OCI-LY1 (cell line): Measurements from ENCODE around the gene VAV2.

Source experiments
- H2AFZ ChIP-seq: fragments of 200-600 bp; sonication (generic), shearing (Covaris generic); 2 replicates; pipeline ENCODE4 v1.6.0; 2014; ENCODE audit warnings: antibody characterized with exemption, mild to moderate bottlenecking, low read length
- H3F3A ChIP-seq: fragments of 200-600 bp; sonication (generic), shearing (Covaris generic); 2 replicates; pipeline ENCODE4 v1.6.0; 2014; ENCODE audit warnings: mild to moderate bottlenecking, antibody characterized with exemption, low read length, moderate library complexity; ENCODE audit not compliant: insufficient read depth
- H3K27ac ChIP-seq: fragments of 200-600 bp; sonication (generic); 2 replicates; pipeline ENCODE4 v1.5.1; 2014; ENCODE audit warnings: low read length, mixed run types, mild to moderate bottlenecking, low read depth; ENCODE audit not compliant: poor library complexity, severe bottlenecking
- H3K27me3 ChIP-seq: fragments of 200-600 bp; sonication (generic); 2 replicates; pipeline ENCODE4 v1.6.0; 2014; ENCODE audit warnings: antibody characterized with exemption, mild to moderate bottlenecking, low read length, moderate library complexity; ENCODE audit not compliant: insufficient read depth
- H3K36me3 ChIP-seq: fragments of 200-600 bp; sonication (generic); 2 replicates; pipeline ENCODE4 v1.6.1; 2014; ENCODE audit warnings: mild to moderate bottlenecking, antibody characterized with exemption, low read length, moderate library complexity, mixed read lengths; ENCODE audit not compliant: insufficient read depth
- H3K4me1 ChIP-seq: fragments of 200-600 bp; sonication (generic); 2 replicates; pipeline ENCODE4 v1.5.1; 2014; ENCODE audit warnings: mild to moderate bottlenecking, low read length, moderate library complexity; ENCODE audit not compliant: insufficient read depth, severe bottlenecking
- H3K4me2 ChIP-seq: fragments of 200-600 bp; sonication (generic), shearing (Covaris generic); 2 replicates; pipeline ENCODE4 v1.6.1; 2014; ENCODE audit warnings: low read length
- H3K4me3 ChIP-seq: fragments of 200-600 bp; sonication (generic); 2 replicates; pipeline ENCODE4 v1.5.1; 2014; ENCODE audit warnings: low read length, low read depth, mild to moderate bottlenecking, mixed read lengths; ENCODE audit not compliant: poor library complexity, severe bottlenecking
- H3K79me2 ChIP-seq: fragments of 200-600 bp; shearing (Covaris generic); 2 replicates; pipeline ENCODE4 v1.6.1; 2016; ENCODE audit warnings: mixed run types, low read length, mixed read lengths; ENCODE audit not compliant: insufficient read depth
- H3K9ac ChIP-seq: fragments of 200-600 bp; sonication (generic), shearing (Covaris generic); 2 replicates; pipeline ENCODE4 v1.6.1; 2014; ENCODE audit warnings: mild to moderate bottlenecking, low read length, mixed read lengths
- H3K9me2 ChIP-seq: fragments of 200-600 bp; sonication (generic), shearing (Covaris generic); 2 replicates; pipeline ENCODE4 v1.6.1; 2014; ENCODE audit warnings: low read depth, mild to moderate bottlenecking, low read length, mixed read lengths
- H3K9me3 ChIP-seq: fragments of 200-600 bp; shearing (Covaris generic); 2 replicates; pipeline ENCODE4 v1.6.1; 2014; ENCODE audit warnings: low read length, mixed read lengths
- H4K20me1 ChIP-seq: fragments of 200-600 bp; sonication (generic), shearing (Covaris generic); 2 replicates; pipeline ENCODE4 v1.6.0; 2016; ENCODE audit warnings: mild to moderate bottlenecking, low read length; ENCODE audit not compliant: insufficient read depth
- EZH2 ChIP-seq: fragments of 200-600 bp; sonication (generic), shearing (Covaris generic); IDR thresholded peaks from 2 replicates; pipeline ENCODE4 v1.8.0; 2017; ENCODE audit warnings: borderline replicate concordance, mixed run types, mild to moderate bottlenecking, antibody characterized with exemption, low read length, moderate library complexity, mixed read lengths
- TF ChIP-seq, protein P1 (sequence below): fragments of 200-600 bp; sonication (generic), shearing (Covaris generic); IDR thresholded peaks from 2 replicates; pipeline ENCODE4 v1.5.1; 2017; ENCODE audit warnings: mild to moderate bottlenecking, antibody characterized with exemption, low read length, moderate library complexity, mixed read lengths

VAV2 gene

DNA sequence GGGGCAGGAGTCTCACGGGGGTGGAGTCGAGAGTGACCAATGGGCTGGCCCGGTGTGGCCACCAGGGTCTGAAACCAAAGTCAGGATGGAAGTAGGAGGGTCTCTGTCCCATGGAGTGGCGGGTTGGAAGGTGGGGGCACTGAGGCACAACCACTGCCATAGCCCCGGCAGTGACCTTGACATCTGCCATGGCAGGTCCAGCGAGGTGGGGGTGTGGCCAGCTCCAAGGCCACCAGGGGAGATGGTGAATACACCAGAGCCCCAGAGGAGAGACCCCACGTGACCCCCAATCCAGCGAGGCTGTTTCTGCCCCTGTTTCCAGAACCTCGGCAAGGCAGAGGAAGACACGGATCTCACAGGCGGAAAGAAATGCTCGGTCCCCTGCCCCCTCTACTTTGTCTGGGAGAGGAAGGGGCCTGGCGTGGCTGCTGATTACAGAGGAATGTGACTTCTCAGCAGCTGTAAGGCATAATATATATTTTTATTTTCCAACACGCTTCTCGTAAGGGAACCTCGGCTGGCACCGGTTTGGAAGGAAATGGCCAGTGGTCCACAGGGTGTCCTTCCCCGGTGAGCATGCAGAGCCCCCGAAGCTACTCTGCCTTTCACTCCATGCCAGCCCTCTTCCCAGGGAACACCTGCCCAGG lies 148.2 kb downstream of the VAV2 start:
- Histone ChIP-seq H3K4me3 (no peak overlapping the region), H3K9ac (no peak overlapping the region), H3K9me3 (no peaks in the 10 kb centered on the region), H3K36me3 (no peaks in the 10 kb centered on the region), H3K79me2 (no peaks in the 10 kb centered on the region), H3K27me3 (no peaks in the 10 kb centered on the region; the same call in 1 of the 2 replicates), H3F3A (no peaks in the 10 kb centered on the region), H3K4me2 (no peak overlapping the region), H3K27ac (no peak overlapping the region), H4K20me1 (no peaks in the 10 kb centered on the region), H3K9me2 (no peaks in the 10 kb centered on the region), H3K4me1 (no peaks in the 10 kb centered on the region), H2AFZ (no peak overlapping the region)
- TF ChIP-seq, protein P1, sequence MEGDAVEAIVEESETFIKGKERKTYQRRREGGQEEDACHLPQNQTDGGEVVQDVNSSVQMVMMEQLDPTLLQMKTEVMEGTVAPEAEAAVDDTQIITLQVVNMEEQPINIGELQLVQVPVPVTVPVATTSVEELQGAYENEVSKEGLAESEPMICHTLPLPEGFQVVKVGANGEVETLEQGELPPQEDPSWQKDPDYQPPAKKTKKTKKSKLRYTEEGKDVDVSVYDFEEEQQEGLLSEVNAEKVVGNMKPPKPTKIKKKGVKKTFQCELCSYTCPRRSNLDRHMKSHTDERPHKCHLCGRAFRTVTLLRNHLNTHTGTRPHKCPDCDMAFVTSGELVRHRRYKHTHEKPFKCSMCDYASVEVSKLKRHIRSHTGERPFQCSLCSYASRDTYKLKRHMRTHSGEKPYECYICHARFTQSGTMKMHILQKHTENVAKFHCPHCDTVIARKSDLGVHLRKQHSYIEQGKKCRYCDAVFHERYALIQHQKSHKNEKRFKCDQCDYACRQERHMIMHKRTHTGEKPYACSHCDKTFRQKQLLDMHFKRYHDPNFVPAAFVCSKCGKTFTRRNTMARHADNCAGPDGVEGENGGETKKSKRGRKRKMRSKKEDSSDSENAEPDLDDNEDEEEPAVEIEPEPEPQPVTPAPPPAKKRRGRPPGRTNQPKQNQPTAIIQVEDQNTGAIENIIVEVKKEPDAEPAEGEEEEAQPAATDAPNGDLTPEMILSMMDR = no peak
- no peak for TF ChIP-seq EZH2

DNA sequence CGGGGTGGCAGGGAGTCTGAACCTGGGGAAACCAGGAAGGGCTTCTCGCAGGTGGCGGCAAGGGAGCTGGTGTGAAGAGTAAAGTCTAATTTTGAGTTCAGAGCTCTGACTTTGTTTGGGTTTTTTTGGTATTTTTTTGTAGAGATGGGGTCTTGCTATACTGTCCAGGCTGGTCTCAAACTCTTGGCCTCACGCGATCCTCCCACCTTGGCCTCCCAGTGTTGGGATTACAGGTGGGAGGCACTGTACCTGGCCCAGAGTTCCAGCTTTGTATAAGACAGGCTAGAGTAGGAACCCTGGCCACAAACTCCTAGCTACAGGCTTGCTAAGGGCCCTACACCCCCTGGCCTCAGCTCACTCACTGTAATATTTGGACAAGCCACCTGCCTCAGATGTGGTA lies 148.9 kb downstream of the VAV2 start:
- no peaks in the 10 kb centered on the region for H3K9me2 ChIP-seq
- H3F3A ChIP-seq = no peaks in the 10 kb centered on the region
- H3K27ac ChIP-seq = no peak overlapping the region
- H3K9ac ChIP-seq = no peak overlapping the region
- no peaks in the 10 kb centered on the region for H3K36me3 ChIP-seq
- no peaks in the 10 kb centered on the region for H4K20me1 ChIP-seq
- no peak overlapping the region for H3K4me2 ChIP-seq
- no peaks in the 10 kb centered on the region for H3K4me1 ChIP-seq
- no peaks in the 10 kb centered on the region for H3K9me3 ChIP-seq
- no peaks in the 10 kb centered on the region for H3K79me2 ChIP-seq
- no peaks in the 10 kb centered on the region; the same call in 1 of the 2 replicates for H3K27me3 ChIP-seq
- H2AFZ ChIP-seq = no peak overlapping the region
- H3K4me3 ChIP-seq = no peak overlapping the region
- no peak for TF ChIP-seq EZH2
- TF ChIP-seq, protein P1 = no peak

DNA sequence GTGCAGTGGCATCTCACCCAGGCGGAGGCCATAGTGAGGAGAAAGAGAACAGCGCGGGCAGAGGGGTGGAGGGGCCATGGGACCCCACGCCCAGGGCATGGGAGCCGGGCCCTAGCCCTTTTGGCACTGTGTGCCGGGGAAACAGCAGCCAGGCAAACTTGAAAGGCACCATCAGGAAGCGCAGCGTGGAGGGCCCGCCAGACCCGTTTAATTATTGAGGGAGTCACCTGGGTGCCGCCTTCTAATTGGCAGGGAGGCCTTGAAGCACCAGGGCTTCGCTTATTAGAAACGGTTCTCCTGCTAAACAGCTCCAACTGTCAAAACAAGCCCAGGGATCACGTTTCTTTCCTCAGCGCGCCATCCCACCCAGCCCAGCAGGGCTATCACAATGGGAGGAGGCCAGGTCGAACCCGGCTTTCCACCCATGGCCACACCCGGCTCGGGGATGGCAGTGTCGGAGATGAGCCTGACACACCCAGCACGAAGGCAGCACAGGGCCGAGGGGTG lies 149.3 kb downstream of the VAV2 start:
- no peaks in the 10 kb centered on the region for H3K79me2 ChIP-seq
- H3K4me1 ChIP-seq = no peaks in the 10 kb centered on the region
- no peak overlapping the region for H2AFZ ChIP-seq
- H3K27ac ChIP-seq = no peak overlapping the region
- no peaks in the 10 kb centered on the region for H3K9me2 ChIP-seq
- no peak overlapping the region for H3K9ac ChIP-seq
- H3K27me3 ChIP-seq = no peaks in the 10 kb centered on the region; the same call in 1 of the 2 replicates
- H3K9me3 ChIP-seq = no peaks in the 10 kb centered on the region
- TF ChIP-seq EZH2 = no peak
- TF ChIP-seq, protein P1 = no peak
- H3K36me3 ChIP-seq = no peaks in the 10 kb centered on the region
- no peaks in the 10 kb centered on the region for H4K20me1 ChIP-seq
- no peaks in the 10 kb centered on the region for H3F3A ChIP-seq
- no peak overlapping the region for H3K4me2 ChIP-seq
- no peak overlapping the region for H3K4me3 ChIP-seq
